Stimulated activated naive CD4-positive, alpha-beta T cell treated with Interleukin-2 at 50 U/mL for 16 hours (primary cell): ENCODE measurements around the gene MED19.
"Not testable (repeated sequence)": the region's sequence is repeated elsewhere in the genome, so short reads cannot be mapped to it uniquely, and the experiment has no call there.

ENCODE experiments used
- DNase-seq: peaks from one replicate; lab custom pipeline; 2025; lab: John Stamatoyannopoulos, UW

MED19 gene

DNA sequence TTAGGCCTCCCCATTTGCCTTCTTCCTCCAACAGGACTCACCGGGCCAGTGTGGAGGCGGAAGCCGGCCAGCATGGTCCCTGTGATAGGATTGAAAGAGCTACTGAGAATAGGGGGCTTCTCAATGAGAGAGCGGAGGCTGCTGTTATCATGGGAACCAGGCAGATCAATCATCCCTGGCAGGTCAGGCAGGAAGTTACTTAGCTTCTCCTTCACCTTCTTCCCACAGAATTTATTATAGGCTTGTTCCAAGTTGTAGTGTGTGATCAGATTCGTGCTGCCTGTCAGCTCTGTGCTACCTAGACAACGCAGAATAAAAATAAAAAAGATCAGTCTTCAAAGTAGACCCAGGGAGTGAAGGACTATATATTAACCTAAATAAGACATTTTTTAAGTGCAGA is 7.1 kb downstream of the MED19 start:
- no peak for DNase-seq

DNA sequence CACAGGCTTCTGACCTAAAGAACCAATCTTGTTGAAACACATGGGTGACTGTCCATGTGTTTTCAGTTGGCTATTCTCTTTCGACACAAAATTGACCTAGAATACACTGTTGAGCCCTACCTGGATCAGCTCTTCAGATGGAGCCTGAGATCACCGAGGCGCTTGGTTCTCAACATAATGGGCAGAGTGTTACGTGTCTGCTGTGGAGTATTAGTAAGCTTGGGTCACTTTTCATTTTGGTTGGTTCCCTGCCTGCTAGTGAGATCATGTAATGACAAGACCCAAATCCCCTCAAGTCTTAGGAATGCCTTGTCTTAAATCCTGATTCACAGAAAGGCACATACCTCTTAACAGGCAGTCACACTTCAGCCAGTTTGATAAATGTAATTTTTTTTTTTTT is 8.7 kb downstream of the MED19 start:
- no peak for DNase-seq

DNA sequence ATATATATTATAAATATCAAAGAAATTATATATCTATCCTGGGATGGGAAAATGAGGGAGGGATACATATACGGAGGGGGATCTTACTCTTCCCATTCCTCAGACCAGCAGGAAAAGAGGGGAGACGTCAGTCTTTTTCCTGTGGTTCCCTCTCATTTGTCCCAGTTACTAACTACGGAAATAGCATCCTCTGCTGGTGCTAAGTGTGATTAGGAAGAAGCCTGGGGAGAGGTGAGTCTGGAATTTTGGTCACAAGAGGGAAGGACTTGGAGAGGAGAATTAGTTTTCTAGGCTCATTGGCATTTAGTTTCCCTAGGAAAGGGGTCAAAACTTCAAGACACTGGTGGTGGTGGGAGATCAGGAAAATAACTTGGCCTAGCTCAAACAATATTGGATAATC is 11.6 kb downstream of the MED19 start:
- DNase-seq, result no peak

DNA sequence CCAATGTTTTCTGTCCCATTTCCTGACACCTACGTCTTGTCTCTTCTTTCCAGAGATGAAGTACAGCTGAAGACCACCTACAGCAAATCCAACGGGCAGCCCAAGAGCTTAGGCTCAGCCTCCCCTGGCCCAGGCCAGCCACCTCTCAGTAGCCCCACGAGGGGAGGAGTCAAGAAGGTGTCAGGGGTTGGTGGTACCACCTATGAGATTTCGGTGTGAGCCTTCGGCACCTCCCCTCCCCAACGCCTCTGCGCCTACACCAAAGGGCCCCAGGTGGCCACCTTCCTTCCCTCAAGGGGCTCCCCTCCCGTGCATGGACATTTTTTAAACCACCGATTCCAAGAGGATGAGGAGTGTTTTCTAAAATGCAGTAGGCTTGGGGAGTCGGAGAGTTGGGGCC is 12.2 kb downstream of the MED19 start:
- DNase-seq, result no peak

DNA sequence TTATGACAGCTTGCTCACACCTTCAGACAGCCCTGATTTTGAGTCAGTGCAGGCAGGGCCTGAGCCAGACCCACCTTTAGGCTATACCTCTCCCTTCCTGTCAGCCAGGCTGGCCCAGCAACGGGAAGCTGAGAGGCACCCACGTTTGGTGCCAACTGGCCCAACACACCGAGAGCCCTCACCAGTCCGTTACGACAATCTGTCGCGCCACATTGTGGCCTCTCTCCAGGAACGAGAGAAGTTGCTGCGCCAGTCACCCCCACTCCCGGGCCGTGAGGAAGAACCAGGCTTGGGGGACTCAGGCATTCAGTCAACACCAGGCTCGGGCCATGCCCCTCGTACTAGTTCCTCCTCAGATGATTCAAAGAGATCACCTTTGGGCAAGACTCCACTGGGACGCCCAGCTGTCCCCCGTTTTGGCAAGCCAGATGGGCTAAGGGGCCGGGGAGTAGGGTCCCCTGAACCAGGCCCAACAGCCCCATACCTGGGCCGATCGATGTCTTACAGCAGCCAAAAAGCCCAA is 13.1 kb downstream of the MED19 start:
- DNase-seq, result no peak

DNA sequence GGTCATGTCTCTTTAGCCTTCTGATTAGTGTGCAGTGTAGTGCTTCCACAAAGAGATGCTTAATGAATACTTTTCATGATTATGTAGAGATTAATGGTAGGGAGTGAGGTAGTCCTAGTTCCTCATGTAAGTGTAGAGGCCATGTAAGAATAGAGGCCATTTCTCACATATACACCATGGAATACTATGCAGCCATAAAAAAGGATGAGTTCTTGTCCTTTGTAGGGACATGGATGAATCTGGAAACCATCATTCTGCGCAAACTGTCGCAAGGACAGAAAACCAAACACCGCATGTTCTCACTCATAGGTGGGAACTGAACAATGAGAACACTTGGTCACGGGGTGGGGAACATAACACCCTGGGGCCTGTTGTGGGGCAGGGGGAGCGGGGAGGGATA is 21.5 kb downstream of the MED19 start:
- not testable (repeated sequence) for DNase-seq

DNA sequence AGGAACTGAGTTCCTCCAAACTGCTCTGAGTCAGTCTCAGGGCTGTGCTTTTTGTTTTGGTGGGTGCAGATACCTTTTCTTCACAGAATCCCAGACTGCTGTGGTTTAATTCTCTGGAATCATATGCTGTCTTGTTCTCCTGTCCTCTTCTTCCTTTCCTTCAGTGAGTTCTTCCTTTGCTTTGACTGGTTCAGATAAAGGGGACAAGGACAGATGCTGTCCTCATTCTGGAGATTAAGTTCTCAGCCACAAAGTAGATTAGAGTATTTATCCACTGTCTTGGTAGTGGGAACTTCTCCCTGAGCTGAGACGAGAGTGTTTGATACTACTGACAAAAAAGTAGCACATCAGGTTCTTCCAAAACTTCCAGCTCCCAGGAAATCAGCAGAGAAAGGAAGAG is 30.8 kb downstream of the MED19 start:
- no peak for DNase-seq

DNA sequence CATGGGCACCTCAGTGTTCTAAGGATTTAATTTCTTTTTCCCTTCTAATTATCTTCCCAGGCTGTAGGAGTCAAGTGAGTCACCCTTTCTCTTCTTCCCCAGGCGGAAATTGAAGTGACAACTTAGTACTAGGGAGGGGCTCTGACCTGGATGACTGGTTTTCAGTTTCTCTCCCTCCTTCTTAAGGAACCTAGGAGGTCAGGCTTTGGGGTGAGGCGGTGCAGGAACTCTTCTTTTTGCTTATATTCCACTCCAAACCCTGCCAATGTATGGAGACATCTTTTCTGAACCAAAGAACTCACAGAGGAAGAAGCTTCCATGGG is 31.5 kb downstream of the MED19 start:
- no peak for DNase-seq

DNA sequence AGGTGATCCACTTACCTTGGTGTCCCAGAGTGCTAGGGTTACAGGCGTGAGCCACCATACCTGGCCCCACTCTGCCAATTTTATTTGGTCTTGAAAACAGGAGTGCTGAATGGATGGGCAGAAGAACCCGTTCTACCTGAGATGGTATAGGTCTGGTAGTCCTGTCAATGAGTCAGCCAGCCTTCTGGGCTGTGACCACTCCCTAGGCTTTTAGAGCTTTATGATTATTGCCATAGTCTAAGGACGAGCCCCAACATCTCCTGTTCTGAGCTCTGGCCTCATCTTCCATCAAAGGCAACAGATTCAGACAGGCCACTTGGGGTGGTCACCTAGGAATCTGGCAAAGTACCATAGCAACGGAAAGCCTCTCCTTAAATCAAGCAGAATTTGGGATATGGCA is 32.6 kb downstream of the MED19 start:
- no peak for DNase-seq

DNA sequence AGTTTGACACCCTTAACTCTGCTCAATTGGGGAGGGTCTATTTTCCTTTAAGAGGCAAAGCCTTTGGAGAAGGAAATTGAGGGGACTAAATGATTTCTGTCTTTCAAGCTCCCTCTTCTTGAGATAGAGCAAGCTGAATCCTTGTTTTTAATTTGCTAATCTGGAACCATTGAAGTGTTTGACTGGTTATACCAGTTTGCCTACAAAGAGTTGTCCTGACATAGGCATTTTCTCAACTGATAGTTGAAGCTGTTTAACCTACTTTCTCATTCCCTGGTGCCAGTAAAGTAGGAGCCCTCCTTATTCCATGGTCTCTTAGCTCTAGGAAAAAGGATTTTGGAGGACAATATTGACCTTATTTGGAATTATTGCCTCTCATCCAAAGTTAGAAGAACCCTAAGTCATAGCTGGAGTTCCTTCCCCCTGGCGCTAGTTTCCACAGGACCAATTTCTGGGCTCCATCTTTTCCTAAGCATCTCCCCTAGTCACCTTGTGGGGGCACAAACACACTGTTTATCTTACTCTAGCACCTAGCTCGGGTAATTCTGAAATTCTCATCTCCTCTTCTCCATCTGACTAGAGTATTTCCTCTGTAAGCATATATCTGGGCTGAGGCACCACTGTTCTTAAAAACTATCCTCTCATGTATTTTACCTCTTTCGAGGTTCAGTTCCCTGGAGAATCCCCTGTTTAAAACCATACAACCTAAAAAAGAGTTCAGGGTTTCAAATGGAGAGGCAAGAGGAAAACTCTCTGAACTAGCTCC is 36.7 kb downstream of the MED19 start:
- no peak for DNase-seq

DNA sequence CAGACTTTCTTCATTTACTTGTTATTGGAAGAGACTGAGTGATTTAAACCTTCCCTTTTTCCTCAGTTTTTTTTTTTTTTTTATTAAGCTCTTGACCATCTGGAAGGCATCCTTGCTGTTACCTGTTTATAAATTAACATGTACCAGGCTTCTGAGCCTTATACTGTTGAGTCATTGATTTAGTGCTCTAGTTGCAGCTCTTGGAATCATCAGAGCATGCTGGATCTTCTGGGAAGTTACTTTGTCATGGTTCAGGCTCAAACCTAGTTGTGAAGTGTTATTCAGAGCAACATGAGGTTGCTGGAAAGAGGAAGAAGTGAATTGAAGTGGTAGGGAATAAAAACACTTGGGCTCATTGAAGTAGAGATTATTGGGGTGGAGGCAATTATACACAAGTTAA is 37.8 kb downstream of the MED19 start:
- DNase-seq, result no peak

DNA sequence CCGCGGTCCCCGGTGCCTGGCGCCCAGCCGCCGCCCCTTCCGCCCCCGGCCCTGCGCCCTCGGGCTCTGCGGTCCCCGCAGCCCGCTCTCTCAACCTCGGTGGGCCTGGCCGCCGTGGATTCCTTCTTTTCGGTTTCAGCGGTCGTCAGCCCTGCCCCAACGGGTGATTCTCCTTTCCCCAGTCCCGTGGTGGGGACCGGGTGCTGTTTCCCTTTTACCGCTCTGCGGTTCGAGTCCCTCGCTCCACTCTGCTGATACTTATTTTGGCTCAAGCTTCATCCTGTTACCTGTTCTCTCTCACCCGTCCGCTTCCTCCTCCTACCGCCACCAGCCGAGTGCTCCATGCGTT is 43.6 kb downstream of the MED19 start:
- DNase-seq, result peak; percentile 40

DNA sequence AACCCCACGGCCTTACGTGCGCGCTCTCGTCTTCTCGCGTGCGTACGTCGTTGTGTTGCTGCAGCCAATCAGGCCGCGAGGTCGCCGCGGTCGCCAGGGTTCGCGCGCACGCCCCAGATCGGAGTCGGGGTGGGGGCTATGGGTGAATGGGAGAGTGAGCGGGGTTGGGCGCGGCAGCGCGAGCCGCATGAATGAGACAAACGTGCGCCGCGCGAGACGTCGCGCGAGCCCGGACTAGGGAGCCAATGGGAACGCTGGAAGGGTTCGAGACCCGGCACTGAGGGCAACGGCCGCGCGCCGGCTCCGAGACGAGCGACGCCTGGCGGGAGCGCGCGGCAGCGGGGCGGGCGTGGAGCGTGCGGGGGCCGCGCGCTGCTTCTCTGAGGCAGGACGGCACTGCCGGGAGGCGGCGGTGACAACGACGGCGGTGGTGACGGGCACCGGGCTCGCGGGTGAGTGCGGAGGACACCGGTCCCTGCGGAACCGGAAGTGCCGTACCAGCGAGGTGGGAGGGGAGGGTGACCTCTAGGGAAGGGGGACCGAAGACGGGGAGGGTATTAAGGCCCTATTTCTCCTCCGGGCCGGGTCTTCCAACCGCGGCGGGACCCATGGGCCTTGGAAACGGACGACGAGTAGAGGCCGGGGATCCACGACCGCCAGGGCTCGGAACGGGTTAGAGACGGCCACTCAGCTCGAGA is 44.1 kb downstream of the MED19 start, which contains the start of gene ZDHHC5:
TSS of gene ZDHHC5 (plus strand) at position 379 of the 698 bp plus-strand sequence. CDS start 4,977 bp downstream, outside the sequence.
- peak; percentile 99 for DNase-seq

DNA sequence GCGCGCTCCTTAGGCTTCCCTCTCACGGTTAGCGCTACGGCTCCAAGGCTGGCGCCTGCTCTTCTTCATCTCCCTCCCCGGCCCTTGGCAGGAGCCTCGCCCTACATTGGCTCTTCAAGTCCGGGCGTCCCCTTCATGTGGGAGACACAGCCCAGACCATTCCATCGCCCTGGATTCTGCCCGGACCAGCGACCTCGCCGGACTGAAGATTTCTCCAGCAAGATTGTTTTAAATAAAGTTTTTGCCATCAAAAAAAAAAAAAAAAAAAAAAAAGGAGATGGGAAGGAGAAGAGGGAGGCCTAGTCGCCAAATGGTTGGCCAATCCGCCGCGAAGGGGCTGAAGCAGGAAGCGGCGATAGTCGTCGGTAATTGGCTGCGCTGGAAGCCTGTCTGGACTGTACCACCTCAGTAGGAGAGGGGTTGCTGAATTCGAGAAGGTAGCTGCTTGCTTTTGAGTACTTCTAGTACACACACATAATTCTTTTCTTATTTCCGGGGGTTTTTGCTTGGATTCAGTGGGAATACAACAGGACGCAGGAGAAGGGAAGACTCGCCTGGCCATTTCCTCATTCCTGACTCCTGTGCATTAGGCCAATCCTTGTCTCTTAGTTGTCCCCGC is 44.8 kb downstream of the MED19 start:
- peak; percentile 93 for DNase-seq

DNA sequence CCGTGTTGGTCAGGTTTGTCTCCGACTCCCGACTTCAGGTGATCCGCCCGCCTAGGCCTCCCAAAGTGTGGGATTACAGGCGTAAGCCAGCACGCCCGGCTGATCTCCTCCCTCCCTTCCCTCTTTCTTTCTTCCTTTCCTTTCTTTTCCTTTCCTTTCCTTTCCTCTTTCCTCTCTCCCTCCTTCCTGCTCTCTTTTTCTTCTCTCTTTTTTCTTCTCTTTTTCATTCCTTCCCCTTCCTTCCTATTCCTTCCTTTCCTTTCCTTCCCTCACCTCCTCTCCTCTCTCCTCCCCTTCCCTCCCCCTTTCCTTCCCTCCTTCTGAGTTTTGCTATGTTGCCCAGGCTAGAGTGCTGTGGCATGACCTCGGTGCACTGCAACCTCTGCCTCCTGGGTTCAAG is 48.0 kb downstream of the MED19 start:
- DNase-seq, result no peak

DNA sequence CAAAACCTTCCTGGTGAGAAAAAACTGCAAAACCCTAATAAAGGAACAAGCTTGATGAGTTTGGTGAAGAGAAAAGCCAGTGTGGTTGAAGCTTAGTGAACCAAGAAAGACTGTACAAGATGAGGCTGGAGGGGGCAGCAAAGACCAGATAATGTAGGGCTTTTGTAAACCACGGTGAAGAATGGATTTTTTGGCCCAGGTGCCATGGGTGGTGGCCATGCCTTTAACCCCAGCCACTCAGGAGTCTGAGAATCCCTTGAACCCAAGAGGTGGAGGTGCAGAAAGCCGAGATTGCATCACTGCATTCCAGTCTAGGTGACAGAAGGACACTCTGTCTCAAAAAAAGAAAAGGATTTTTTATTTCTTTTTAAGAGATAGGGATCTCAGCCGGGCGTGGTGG is 49.1 kb downstream of the MED19 start:
- no peak for DNase-seq

DNA sequence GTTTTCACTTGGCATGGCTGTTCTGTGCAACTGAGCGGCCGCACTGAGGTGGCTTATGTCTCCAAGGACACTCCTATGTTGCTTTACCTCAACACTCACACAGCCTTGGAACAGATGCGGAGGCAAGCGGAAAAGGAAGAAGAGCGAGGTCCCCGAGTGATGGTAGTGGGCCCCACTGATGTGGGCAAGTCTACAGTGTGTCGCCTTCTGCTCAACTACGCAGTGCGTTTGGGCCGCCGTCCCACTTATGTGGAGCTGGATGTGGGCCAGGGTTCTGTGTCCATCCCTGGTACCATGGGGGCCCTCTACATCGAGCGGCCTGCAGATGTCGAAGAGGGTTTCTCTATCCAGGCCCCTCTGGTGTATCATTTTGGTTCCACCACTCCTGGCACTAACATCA is 52.3 kb downstream of the MED19 start:
- no peak for DNase-seq

DNA sequence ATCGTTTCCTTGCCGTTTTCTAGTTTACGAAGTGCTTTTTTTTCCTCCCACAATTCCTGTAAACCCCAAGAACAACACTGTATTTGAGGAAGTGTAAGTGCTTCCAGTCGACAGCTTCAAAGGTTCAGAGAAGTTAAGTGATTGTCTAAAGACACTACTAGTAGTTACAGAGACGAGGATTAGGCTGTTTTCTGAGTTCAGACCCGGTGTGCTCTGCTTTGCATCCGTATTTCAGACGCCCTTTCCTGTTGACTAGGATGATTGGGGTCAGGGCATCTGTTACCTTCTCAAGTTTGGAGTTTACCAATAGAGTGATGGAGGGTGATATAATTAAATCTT is 54.0 kb downstream of the MED19 start:
- DNase-seq, result no peak

DNA sequence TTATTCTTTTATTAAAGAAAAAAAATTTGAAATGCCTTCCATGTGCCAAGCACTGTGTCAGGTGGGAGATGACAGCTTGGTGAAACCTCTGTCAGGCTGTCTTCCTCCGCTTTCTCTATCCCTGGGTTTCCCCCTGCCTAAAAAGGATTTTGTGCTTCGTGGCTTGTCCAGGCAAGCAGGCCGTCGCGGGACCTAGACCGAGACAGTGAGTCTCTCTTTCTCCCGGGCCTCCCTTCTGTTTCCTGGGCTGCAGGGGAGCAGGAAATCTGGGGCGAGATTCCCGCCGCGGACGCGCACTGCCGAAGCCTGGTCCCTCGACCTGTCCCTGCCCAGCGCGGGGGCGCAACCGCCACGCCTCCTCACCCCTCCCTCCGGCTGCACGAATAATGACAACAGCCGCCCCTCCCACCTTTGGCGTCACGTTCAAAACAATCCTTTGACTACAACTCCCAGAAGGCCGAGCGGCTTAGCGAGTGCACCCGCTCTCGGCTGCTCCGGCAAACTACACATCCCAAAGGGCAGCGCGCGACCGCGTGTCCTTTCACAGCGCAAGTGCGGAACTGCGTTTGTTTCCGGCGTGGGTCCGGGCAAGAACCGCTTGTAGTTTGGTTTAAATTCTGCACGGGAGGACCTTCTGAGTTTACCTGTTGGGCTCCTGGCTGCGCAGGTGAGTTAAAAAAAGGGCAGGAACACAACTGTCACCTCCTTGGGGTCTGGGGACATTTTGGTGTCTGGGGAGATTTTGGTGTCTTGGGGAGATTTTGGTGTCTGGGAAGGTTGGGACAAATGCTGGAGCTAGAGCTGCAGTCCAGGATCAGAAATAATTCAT is 54.6 kb downstream of the MED19 start, which contains the start of gene CLP1:
TSS of gene CLP1 (plus strand) at position 569 of the 829 bp plus-strand sequence. CDS start 1,715 bp downstream, outside the sequence.
- DNase-seq, result peak; percentile 99

DNA sequence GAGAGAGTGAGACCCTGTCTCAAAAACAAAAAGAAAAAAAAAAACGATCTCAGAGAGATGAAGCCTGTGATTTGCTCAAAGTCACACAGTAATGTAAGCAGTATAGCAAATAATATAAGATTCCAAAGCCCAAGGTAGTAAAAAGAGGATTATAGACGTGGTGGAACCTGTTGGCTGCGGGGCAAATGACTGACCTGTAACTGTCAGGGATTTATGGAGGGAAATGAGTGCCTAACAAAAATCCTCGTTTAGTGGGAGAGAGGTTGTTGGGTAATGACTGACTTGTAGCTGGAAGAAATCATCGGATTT is 55.2 kb downstream of the MED19 start:
- DNase-seq, result no peak
